ENCODE measurements around the gene RASL11B.
"Not testable (repeated sequence)": the region's sequence is repeated elsewhere in the genome, so short reads cannot be mapped to it uniquely, and the experiment has no call there.

The RASL11B gene

DNA sequence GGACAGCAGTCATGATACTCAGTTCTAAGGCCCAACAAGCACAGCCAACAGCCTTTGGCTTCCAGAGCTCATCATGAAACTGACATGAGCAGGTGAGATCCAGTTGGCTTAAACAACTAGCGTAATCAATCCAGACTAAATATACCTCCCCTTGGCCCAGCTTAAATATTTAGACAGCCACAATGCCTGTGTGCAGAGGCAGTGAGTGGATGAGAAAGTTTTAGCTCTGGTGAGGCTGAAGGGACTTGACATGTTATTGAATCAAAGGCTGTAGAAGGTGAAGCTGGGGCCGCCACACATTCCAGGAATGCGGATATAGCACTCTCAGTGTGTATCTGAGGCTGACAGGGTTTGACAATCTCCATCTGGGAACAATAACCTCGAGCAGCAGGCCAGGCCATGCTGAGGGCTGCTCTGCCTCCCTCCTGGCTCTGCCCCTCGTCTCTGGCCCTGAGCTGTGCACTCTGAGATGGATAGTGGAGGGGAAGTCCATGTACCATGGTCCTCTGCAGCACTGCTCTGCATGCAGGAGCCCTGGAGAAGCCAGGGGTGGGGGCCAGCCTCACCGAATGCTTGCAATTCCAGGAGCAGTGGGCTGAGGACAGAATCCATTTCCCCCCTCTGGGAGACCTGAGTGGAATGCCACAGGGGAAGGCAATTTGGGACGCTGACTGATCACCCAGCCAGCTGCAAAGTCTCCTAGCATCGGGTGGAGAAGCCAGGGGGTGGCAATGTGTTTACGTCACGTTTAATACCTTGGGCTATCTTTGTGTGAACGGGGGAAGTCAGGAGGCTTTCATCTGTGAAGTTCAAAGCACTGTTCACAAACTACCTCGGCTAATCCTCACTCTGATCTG lies 37.3 kb upstream of the RASL11B start:
- TF ChIP-seq CTCF (IDR thresholded peaks at IDR 0.05; ENCODE audit: low read depth, low read length), result no peak
- DNase-seq (ENCODE audit: low read depth in 2 of 2), result peak in 1 of 2 donors; percentile 83
- no peak overlapping the region for H3K4me3 ChIP-seq (replicated peaks in 1 of 2; ENCODE audit: low read depth in 2 of 2, low read length in 2 of 2)

GRCh38 chr4:52825460-52826090 lies 36.5 kb upstream of the RASL11B start:
- no peak for TF ChIP-seq CTCF (IDR thresholded peaks at IDR 0.05; ENCODE audit: low read depth, low read length)
- DNase-seq (ENCODE audit: low read depth in 2 of 2), result no peak
- H3K4me3 ChIP-seq (replicated peaks in 1 of 2; ENCODE audit: low read depth in 2 of 2, low read length in 2 of 2), result no peak overlapping the region

DNA sequence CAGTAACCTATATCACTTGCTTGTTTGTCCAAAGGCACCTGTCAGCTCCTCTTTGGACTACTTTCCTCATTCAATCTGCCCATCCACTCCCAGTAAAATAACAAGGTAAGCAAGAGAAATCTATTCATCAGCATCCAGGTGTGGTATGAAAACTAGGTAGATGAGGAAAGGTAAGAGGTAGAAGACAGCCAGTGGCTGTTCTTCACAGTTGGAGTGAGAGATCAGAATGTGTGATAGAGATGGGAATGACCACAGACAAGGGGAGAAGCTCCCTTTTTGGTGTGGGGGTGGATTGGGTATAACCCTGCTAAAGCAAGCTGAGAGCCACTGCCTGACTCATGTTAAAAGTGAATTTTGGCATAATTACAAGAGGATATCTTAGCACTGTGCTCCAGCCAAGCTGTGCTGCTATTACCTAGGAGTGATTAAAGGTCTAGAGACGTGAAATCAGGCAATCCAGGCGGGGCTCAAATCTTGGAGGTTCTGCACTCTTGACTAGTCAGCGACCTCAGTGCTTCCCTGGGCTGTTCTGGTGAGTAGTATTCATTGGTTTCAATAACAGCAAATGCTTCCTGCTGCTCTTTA lies 28.1 kb upstream of the RASL11B start:
- no peak for TF ChIP-seq CTCF (IDR thresholded peaks at IDR 0.05; ENCODE audit: low read depth, low read length)
- H3K4me3 ChIP-seq (replicated peaks in 1 of 2; ENCODE audit: low read depth in 2 of 2, low read length in 2 of 2), result no peak overlapping the region
- peak; percentile 6 to 26 for DNase-seq (ENCODE audit: low read depth in 2 of 2)

DNA sequence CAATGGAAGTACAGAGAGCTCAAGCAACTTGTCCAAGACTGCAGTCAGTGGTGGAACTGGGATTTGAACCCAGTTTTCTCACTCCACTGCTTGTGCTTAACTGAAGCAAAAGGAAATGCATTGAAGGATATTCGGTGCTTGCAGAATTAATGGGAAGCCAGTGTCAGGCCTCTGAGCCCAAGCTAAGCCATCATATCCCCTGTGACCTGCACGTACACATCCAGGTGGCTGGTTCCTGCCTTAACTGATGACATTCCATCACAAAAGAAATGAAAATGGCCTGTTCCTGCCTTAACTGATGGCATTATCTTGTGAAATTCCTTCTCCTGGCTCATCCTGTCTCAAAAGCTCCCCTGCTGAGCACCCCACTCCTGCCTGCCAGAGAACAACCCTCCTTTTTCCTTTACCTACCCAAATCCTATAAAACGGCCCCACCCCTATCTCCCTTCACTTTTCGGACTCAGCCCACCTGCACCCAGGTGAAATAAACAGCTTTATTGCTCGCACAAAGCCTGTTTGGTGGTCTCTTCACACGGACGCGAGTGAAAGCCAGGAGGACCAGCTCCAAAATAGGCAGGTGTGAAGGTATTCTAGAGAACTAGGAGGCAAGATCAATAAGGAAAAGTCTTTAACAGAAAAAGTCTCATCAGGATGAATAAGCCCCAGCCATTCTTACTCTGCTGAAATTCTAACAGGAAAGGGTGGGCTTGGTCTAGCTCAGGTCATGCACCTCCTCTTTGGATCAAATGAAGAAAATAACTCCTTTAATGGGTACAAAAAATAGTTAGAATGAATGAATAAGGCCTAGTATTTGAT lies 27.3 kb upstream of the RASL11B start:
- DNase-seq (ENCODE audit: low read depth in 2 of 2); H3K4me3 ChIP-seq (replicated peaks in 1 of 2; ENCODE audit: low read depth in 2 of 2, low read length in 2 of 2): not testable (repeated sequence)

DNA sequence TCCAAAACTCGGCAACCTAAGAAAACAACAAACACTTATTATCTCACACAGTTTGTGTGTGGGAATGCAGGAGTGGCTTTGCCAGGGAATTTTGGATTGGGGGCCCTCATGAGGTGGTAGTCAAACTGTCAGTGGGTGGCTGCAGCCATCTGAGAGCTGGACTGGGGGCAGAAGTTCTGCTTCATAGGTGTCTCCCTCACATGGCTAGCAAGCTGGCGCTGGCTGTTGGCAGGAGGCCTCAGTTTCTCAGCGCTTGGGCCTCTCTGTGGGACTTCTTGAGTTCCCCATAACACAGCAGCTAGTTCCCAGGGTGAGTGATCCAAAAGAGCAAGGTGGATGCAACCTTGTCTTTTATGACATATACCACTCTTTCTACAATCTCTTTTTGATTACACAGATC lies 26.0 kb upstream of the RASL11B start:
- H3K4me3 ChIP-seq (replicated peaks in 1 of 2; ENCODE audit: low read depth in 2 of 2, low read length in 2 of 2), result no peak overlapping the region
- DNase-seq (ENCODE audit: low read depth in 2 of 2), result no peak
- TF ChIP-seq CTCF (IDR thresholded peaks at IDR 0.05; ENCODE audit: low read depth, low read length), result no peak

DNA sequence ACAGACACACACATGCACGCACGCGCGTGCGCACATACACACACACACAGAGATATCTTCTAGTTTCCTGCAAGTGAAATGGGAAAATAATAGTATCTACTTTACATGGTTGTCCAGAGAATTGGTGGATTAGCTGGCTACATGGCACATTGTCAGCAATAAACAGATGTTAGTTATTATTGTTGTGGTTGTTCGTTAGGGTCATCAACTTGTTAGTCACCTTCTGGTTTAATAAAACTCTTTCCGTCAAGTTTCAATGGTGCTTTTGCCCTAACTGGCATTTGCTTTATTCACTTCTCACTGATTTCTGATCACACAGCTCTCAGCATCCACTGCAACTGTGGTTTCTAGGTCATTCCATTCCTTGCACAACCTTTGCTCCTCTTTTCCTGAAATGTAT lies 25.4 kb upstream of the RASL11B start:
- DNase-seq (ENCODE audit: low read depth in 2 of 2), result no peak
- TF ChIP-seq CTCF (IDR thresholded peaks at IDR 0.05; ENCODE audit: low read depth, low read length), result no peak

More for the DNA sequence above, 25.4 kb upstream of the RASL11B start:
- H3K4me3 ChIP-seq (replicated peaks in 1 of 2; ENCODE audit: low read depth in 2 of 2, low read length in 2 of 2), result no peak overlapping the region

Measured in cardiac fibroblast (primary cell).